ENCODE measurements around the gene CYP3A7. TPM values are rescaled to one million over a fixed set of nuclear protein-coding genes. Genes with fewer than 3 reads are reported as not detected.

The CYP3A7 gene
- 23.9 and 37.8 TPM in 2 replicates for total RNA-seq
- polyA plus RNA-seq: 0.16 and 0.44 TPM in 2 replicates
- 0.53 TPM in 1 of 2 replicates, not detected in the other for polyA plus RNA-seq (2012)
- polyA minus RNA-seq (ENCODE audit: low replicate concordance): not detected in 2 replicates

GRCh38 chr7:99734987-99735386, at the start of gene CYP3A7:
CYP3A7 (minus strand) TSS chr7:99735196; CDS start chr7:99735093, 103 bp downstream.
- no peaks in the 10 kb centered on the region for H3K9me3 ChIP-seq (ENCODE audit: control insufficient read depth, insufficient read depth, low read depth, low read length)
- no peaks in the 10 kb centered on the region for H3K27me3 ChIP-seq (ENCODE audit: control insufficient read depth, insufficient read depth, low read length)
- H3K27ac ChIP-seq (ENCODE audit: insufficient read depth, low read length): no peak within 1 kb of the TSS
- H3K36me3 ChIP-seq (ENCODE audit: control insufficient read depth, insufficient read depth, low read length): no peaks in the 10 kb centered on the region
- no peak for DNase-seq (ENCODE audit: low read depth in 2 of 2)
- no peaks in the 10 kb centered on the region for H3K4me1 ChIP-seq (ENCODE audit: control insufficient read depth, extremely low read depth, insufficient read depth, low read length)
- no peak for TF ChIP-seq EZH2 (IDR thresholded peaks at IDR 0.05; ENCODE audit: low read length, missing control alignments)
- no peak for TF ChIP-seq CTCF (conservative IDR thresholded peaks at IDR 0.05 in 1 of 2, IDR thresholded peaks at IDR 0.05 in 1 of 2; ENCODE audit: low read depth in 1 of 2, low read length in 2 of 2)
- H4K20me1 ChIP-seq (ENCODE audit: control insufficient read depth, extremely low read depth, insufficient read depth, low read length): no peaks in the 10 kb centered on the region
- no peak within 1 kb of the TSS for H3K9ac ChIP-seq (ENCODE audit: insufficient read depth, low read length)
- H3K79me2 ChIP-seq (ENCODE audit: control insufficient read depth, insufficient read depth, low read length): no peaks in the 10 kb centered on the region
- no peak within 1 kb of the TSS for H2AFZ ChIP-seq (ENCODE audit: low read length)
- no peak within 1 kb of the TSS for H3K4me2 ChIP-seq (ENCODE audit: extremely low read depth, insufficient read depth, low read length)
- peak within 1 kb of the TSS in 1 of 4 experiments; percentile 4 for H3K4me3 ChIP-seq (replicated peaks in 1 of 4; ENCODE audit: control extremely low read depth in 1 of 4, insufficient read depth in 1 of 4, low read depth in 3 of 4, low read length in 4 of 4)

- Histone ChIP-seq H3K36me3 (ENCODE audit: control insufficient read depth, insufficient read depth, low read length) (no peaks in the 10 kb centered on the region), H3K4me1 (ENCODE audit: control insufficient read depth, extremely low read depth, insufficient read depth, low read length) (no peaks in the 10 kb centered on the region), H3K9ac (ENCODE audit: insufficient read depth, low read length) (no peak within 1 kb of the TSS), H3K4me3 (replicated peaks in 1 of 4; ENCODE audit: control extremely low read depth in 1 of 4, insufficient read depth in 1 of 4, low read depth in 3 of 4, low read length in 4 of 4) (no peak within 1 kb of the TSS), H3K4me2 (ENCODE audit: extremely low read depth, insufficient read depth, low read length) (no peak within 1 kb of the TSS), H4K20me1 (ENCODE audit: control insufficient read depth, extremely low read depth, insufficient read depth, low read length) (no peaks in the 10 kb centered on the region), H3K27me3 (ENCODE audit: control insufficient read depth, insufficient read depth, low read length) (no peaks in the 10 kb centered on the region), H3K27ac (ENCODE audit: insufficient read depth, low read length) (no peak within 1 kb of the TSS), H3K79me2 (ENCODE audit: control insufficient read depth, insufficient read depth, low read length) (no peaks in the 10 kb centered on the region), H3K9me3 (ENCODE audit: control insufficient read depth, insufficient read depth, low read depth, low read length) (no peaks in the 10 kb centered on the region), H2AFZ (ENCODE audit: low read length) (no peak within 1 kb of the TSS)
- no peak for TF ChIP-seq CTCF (conservative IDR thresholded peaks at IDR 0.05 in 1 of 2, IDR thresholded peaks at IDR 0.05 in 1 of 2; ENCODE audit: low read depth in 1 of 2, low read length in 2 of 2)
- TF ChIP-seq EZH2 (IDR thresholded peaks at IDR 0.05; ENCODE audit: low read length, missing control alignments): no peak
- no peak for DNase-seq (ENCODE audit: low read depth in 2 of 2)
Measured at GRCh38 chr7:99784007-99784406, 49.0 kb upstream of the CYP3A7 start, which contains the start of gene CYP3A4. CYP3A4 (minus strand) TSS chr7:99784184; CDS start chr7:99784081, 103 bp downstream.

GRCh38 chr7:99782012-99782953, 47.3 kb upstream of the CYP3A7 start:
- H2AFZ ChIP-seq (ENCODE audit: low read length): no peak overlapping the region
- H3K4me2 ChIP-seq (ENCODE audit: extremely low read depth, insufficient read depth, low read length): no peak overlapping the region
- no peaks in the 10 kb centered on the region for H3K36me3 ChIP-seq (ENCODE audit: control insufficient read depth, insufficient read depth, low read length)
- H4K20me1 ChIP-seq (ENCODE audit: control insufficient read depth, extremely low read depth, insufficient read depth, low read length): no peaks in the 10 kb centered on the region
- H3K79me2 ChIP-seq (ENCODE audit: control insufficient read depth, insufficient read depth, low read length): no peaks in the 10 kb centered on the region
- no peaks in the 10 kb centered on the region for H3K9me3 ChIP-seq (ENCODE audit: control insufficient read depth, insufficient read depth, low read depth, low read length)
- H3K4me1 ChIP-seq (ENCODE audit: control insufficient read depth, extremely low read depth, insufficient read depth, low read length): no peaks in the 10 kb centered on the region
- H3K27ac ChIP-seq (ENCODE audit: insufficient read depth, low read length): no peak overlapping the region
- H3K27me3 ChIP-seq (ENCODE audit: control insufficient read depth, insufficient read depth, low read length): no peaks in the 10 kb centered on the region
- H3K9ac ChIP-seq (ENCODE audit: insufficient read depth, low read length): no peak overlapping the region
- no peak overlapping the region for H3K4me3 ChIP-seq (replicated peaks in 1 of 4; ENCODE audit: control extremely low read depth in 1 of 4, insufficient read depth in 1 of 4, low read depth in 3 of 4, low read length in 4 of 4)
- DNase-seq (ENCODE audit: low read depth in 2 of 2): no peak
- no peak for TF ChIP-seq EZH2 (IDR thresholded peaks at IDR 0.05; ENCODE audit: low read length, missing control alignments)
- TF ChIP-seq CTCF (conservative IDR thresholded peaks at IDR 0.05 in 1 of 2, IDR thresholded peaks at IDR 0.05 in 1 of 2; ENCODE audit: low read depth in 1 of 2, low read length in 2 of 2): no peak

Measured in fibroblast of lung (primary cell).